22Rv1 (cell line): ENCODE results near the gene GABRA6.

Source experiments
- ZFX ChIP-seq: fragments of 450-650 bp; IDR thresholded peaks from 2 replicates; pipeline ENCODE4 v1.6.1; 2017; ENCODE audit warnings: antibody characterized with exemption, borderline replicate concordance
- TF ChIP-seq, protein P1 (sequence below): fragments of 450-650 bp; IDR thresholded peaks from 2 replicates; pipeline ENCODE4 v1.5.1; 2017; ENCODE audit warnings: mild to moderate bottlenecking

DNA sequence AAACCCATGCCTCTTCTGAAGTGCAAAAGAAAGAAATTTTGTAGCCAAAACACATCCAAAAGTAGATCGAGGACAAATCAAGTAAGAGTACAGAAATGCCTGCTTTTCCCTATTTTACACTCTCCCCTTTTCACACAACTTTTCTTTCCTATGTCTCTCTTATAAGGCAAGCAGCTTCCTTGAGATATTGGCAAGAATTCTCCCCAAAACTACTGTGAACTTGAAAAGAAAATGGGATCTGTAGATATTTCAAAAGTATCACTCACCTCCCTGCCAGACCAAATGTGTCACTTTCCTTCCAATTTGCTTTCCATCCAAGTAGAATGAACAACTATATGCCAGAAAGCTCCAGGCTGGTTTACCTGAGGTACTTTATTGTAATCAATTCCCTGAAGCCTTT lies 47.9 kb upstream of the GABRA6 start:
- TF ChIP-seq, protein P1, sequence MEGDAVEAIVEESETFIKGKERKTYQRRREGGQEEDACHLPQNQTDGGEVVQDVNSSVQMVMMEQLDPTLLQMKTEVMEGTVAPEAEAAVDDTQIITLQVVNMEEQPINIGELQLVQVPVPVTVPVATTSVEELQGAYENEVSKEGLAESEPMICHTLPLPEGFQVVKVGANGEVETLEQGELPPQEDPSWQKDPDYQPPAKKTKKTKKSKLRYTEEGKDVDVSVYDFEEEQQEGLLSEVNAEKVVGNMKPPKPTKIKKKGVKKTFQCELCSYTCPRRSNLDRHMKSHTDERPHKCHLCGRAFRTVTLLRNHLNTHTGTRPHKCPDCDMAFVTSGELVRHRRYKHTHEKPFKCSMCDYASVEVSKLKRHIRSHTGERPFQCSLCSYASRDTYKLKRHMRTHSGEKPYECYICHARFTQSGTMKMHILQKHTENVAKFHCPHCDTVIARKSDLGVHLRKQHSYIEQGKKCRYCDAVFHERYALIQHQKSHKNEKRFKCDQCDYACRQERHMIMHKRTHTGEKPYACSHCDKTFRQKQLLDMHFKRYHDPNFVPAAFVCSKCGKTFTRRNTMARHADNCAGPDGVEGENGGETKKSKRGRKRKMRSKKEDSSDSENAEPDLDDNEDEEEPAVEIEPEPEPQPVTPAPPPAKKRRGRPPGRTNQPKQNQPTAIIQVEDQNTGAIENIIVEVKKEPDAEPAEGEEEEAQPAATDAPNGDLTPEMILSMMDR = no peak
- no peak for TF ChIP-seq ZFX
